Calu3 (cell line): ENCODE data around the gene DIAPH2. TPM values are rescaled to one million over a fixed set of nuclear protein-coding genes. Genes with fewer than 3 reads are reported as not detected.

ENCODE experiments used
- BruUV-seq: library from RNA; stranded (reverse); fragments of 400-500 nt; replicated peaks from 2 replicates; lab custom pipeline; 2021; lab: Mats Ljungman, UMichigan
- CTCF ChIA-PET: fragments of 300-600 bp; sonication (Branson Sonifier 250); formaldehyde crosslinking; loops from one replicate; lab custom pipeline; 2022; ENCODE audit warnings: antibody characterized with exemption; lab: Charles Lee
- DNase-seq: peaks from one replicate; pipeline ENCODE4 v3.0.0; 2022
- H3K27ac Mint-ChIP-seq: one replicate; pipeline ENCODE4 v1.8.0; 2022; ENCODE audit warnings: mixed read lengths; ENCODE audit not compliant: unreplicated experiment
- H3K27me3 Mint-ChIP-seq: one replicate; pipeline ENCODE4 v1.8.0; 2022; ENCODE audit warnings: mixed read lengths; ENCODE audit not compliant: unreplicated experiment
- H3K36me3 Mint-ChIP-seq: one replicate; pipeline ENCODE4 v1.8.0; 2022; ENCODE audit warnings: mild to moderate bottlenecking, moderate library complexity, mixed read lengths; ENCODE audit not compliant: insufficient read depth, unreplicated experiment
- H3K4me1 Mint-ChIP-seq: one replicate; pipeline ENCODE4 v1.8.0; 2022; ENCODE audit warnings: mild to moderate bottlenecking, low read depth, mixed read lengths; ENCODE audit not compliant: unreplicated experiment
- H3K4me3 Mint-ChIP-seq: one replicate; pipeline ENCODE4 v1.8.0; 2022; ENCODE audit warnings: mild to moderate bottlenecking, low read depth, moderate library complexity, mixed read lengths; ENCODE audit not compliant: unreplicated experiment
- H3K9me3 Mint-ChIP-seq: one replicate; pipeline ENCODE4 v1.8.0; 2022; ENCODE audit warnings: low read depth, mixed read lengths; ENCODE audit not compliant: unreplicated experiment
- CTCF ChIP-seq: fragments of 200-600 bp; IDR thresholded peaks from one replicate; pipeline ENCODE4 v1.8.0; 2022; ENCODE audit warnings: antibody characterized with exemption; ENCODE audit not compliant: unreplicated experiment
- intact Hi-C: fragments of 100-400 bp; cut with micrococcal nuclease; formaldehyde crosslinking; loops from one replicate; pipeline ENCODE4 v1.10.0; 2022; ENCODE audit not compliant: unreplicated experiment
- total RNA-seq: library from RNA; stranded (reverse); gene quantifications from 2 replicates; pipeline ENCODE4 v1.2.3, GENCODE V29; 2022

Gene DIAPH2
- total RNA-seq, 1 experiment from 2014 or later: 24.2 TPM

GRCh38 chrX:97123001-97123400, 438.4 kb downstream of the DIAPH2 start:
- no peaks in the 10 kb centered on the region for H3K27me3 Mint-ChIP-seq
- BruUV-seq: no TSS peak
- CTCF ChIA-PET: no interaction called here
- TF ChIP-seq CTCF: no peak
- H3K4me1 Mint-ChIP-seq: no peaks in the 10 kb centered on the region
- intact Hi-C loops: no loop called here
- no peak overlapping the region for H3K4me3 Mint-ChIP-seq
- no peaks in the 10 kb centered on the region for H3K36me3 Mint-ChIP-seq
- DNase-seq: no peak
- no peaks in the 10 kb centered on the region for H3K9me3 Mint-ChIP-seq
- H3K27ac Mint-ChIP-seq: no peak overlapping the region

GRCh38 chrX:97126020-97126419, 441.4 kb downstream of the DIAPH2 start:
- no peak for TF ChIP-seq CTCF
- H3K27ac Mint-ChIP-seq: no peak overlapping the region

GRCh38 chrX:97132664-97133415, 448.2 kb downstream of the DIAPH2 start:
- Mint-ChIP-seq H3K27me3 (no peaks in the 10 kb centered on the region), H3K36me3 (no peaks in the 10 kb centered on the region), H3K4me1 (no peaks in the 10 kb centered on the region), H3K9me3 (no peaks in the 10 kb centered on the region), H3K27ac (no peak overlapping the region), H3K4me3 (no peak overlapping the region)
- TF ChIP-seq CTCF: no peak
- DNase-seq: no peak
- BruUV-seq: no TSS peak
- intact Hi-C loops: no loop called here
- CTCF ChIA-PET: no interaction called here

More at GRCh38 chrX:97126020-97126419, 441.4 kb downstream of the DIAPH2 start:
- Mint-ChIP-seq H3K27me3 (no peaks in the 10 kb centered on the region), H3K4me3 (no peak overlapping the region), H3K36me3 (no peaks in the 10 kb centered on the region), H3K9me3 (no peaks in the 10 kb centered on the region), H3K4me1 (no peaks in the 10 kb centered on the region)
- no TSS peak for BruUV-seq
- CTCF ChIA-PET: interaction anchor here (1.1 kb wide), 1 partner anchor 18 kb away, joined by 3 read pairs; no protein-coding TSS in a partner anchor
- intact Hi-C loops: loop anchor here (1.0 kb wide), 1 partner anchor 17 kb away; no protein-coding TSS in a partner anchor
- no peak for DNase-seq

- Mint-ChIP-seq H3K9me3 (no peaks in the 10 kb centered on the region), H3K27ac (no peak overlapping the region), H3K36me3 (no peaks in the 10 kb centered on the region), H3K4me1 (peaks cover 17% of the 10 kb centered on the region), H3K27me3 (no peaks in the 10 kb centered on the region), H3K4me3 (no peak overlapping the region)
- BruUV-seq: no TSS peak
- DNase-seq: no peak
- TF ChIP-seq CTCF: no peak
- CTCF ChIA-PET: no interaction called here
- intact Hi-C loops: no loop called here
These were observed 461.3 kb downstream of the DIAPH2 start for GRCh38 chrX:97145934-97146333.
